Gastrocnemius medialis (tissue), 4 donors: ENCODE measurements around the gene TMPRSS11B.

Experiments
- CTCF ChIP-seq, 5 experiments: fragments of 450-650 bp in 3 of 5; fragments of 200-600 bp in 2 of 5; sonication (generic) in 2 of 5; IDR thresholded peaks in 4 of 5; conservative IDR thresholded peaks in 1 of 5; 1 replicate in 4 of 5; 2 replicates in 1 of 5; pipeline ENCODE4 v1.5.1; 2016 to 2019; ENCODE audit warnings: antibody characterized with exemption in 5 of 5, mild to moderate bottlenecking in 3 of 5, moderate library complexity in 3 of 5
- POLR2A ChIP-seq, 2 donors: fragments of 450-650 bp; IDR thresholded peaks; one replicate each; pipeline ENCODE4 v1.6.1; 2017; ENCODE audit warnings: antibody characterized with exemption in 2 of 2, mild to moderate bottlenecking in 2 of 2, moderate library complexity in 2 of 2

- no peak for TF ChIP-seq CTCF (IDR thresholded peaks at IDR 0.05 in 4 of 5, conservative IDR thresholded peaks at IDR 0.05 in 1 of 5)
- TF ChIP-seq POLR2A (IDR thresholded peaks at IDR 0.05) = no peak
Observed at GRCh38 chr4:68184923-68185322, 60.6 kb downstream of the TMPRSS11B start.
